ENCODE measurements around the gene NTRK2. TPM values are rescaled to one million over a fixed set of nuclear protein-coding genes. Genes with fewer than 3 reads are reported as not detected.

The NTRK2 gene
- total RNA-seq, 1 donor from 2014 or later: 65.0 TPM

DNA sequence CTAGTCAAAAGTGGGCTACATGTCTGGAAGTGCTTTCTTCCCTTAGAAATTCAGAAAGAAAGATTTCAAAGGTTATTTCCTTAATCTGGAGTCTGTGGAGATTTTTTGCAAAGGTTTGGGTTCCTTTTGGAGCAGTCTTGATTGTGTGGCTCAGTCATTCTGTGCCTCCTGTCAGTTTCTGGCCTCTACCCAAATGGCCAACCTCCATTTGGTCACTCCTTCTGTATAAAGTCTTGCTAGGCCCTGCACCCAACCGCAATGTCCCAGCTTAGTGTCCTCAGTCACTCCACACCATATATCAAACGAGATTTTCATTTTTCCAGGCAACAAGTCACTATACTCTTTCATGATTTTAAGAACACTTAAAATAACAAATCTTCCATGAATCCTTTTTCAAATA, 199.6 kb downstream of the NTRK2 start:
- no peak for DNase-seq (ENCODE audit: low spot score in 2 of 2, unreplicated experiment in 2 of 2)
- H3K27ac Mint-ChIP-seq: no peak overlapping the region
- H3K36me3 Mint-ChIP-seq: peaks cover 11% of the 10 kb centered on the region
- H3K4me1 Mint-ChIP-seq: peaks cover 37% of the 10 kb centered on the region
- no peaks in the 10 kb centered on the region for H3K27me3 Mint-ChIP-seq (ENCODE audit: low read depth)
- TF ChIP-seq, protein P1, sequence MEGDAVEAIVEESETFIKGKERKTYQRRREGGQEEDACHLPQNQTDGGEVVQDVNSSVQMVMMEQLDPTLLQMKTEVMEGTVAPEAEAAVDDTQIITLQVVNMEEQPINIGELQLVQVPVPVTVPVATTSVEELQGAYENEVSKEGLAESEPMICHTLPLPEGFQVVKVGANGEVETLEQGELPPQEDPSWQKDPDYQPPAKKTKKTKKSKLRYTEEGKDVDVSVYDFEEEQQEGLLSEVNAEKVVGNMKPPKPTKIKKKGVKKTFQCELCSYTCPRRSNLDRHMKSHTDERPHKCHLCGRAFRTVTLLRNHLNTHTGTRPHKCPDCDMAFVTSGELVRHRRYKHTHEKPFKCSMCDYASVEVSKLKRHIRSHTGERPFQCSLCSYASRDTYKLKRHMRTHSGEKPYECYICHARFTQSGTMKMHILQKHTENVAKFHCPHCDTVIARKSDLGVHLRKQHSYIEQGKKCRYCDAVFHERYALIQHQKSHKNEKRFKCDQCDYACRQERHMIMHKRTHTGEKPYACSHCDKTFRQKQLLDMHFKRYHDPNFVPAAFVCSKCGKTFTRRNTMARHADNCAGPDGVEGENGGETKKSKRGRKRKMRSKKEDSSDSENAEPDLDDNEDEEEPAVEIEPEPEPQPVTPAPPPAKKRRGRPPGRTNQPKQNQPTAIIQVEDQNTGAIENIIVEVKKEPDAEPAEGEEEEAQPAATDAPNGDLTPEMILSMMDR (IDR thresholded peaks at IDR 0.05; ENCODE audit: unreplicated experiment): no peak
- peaks cover 11% of the 10 kb centered on the region for H3K9me3 Mint-ChIP-seq
- H3K4me3 Mint-ChIP-seq: no peak overlapping the region

DNA sequence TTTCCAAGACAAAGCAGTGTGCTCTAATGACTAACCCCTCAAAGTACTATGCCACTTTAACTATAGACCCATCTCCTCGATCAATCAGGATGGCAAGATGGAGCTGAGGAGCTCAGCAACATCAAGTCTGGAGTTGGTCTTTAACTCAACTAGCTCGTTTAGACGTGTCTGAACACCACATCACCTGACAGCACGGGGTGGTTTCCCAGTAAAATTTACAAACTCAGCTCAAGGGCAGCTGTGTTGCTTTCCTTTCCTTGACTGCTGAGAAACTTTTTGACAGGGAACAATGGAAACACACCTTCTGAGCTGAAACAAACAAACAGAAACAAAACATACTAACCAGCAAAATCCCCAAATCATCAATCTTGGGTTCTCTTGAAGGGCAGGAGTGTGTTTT, 202.5 kb downstream of the NTRK2 start:
- H3K27me3 Mint-ChIP-seq (ENCODE audit: low read depth): no peaks in the 10 kb centered on the region
- peaks cover 11% of the 10 kb centered on the region for H3K36me3 Mint-ChIP-seq
- TF ChIP-seq, protein P1 (IDR thresholded peaks at IDR 0.05; ENCODE audit: unreplicated experiment): no peak
- peaks cover 11% of the 10 kb centered on the region for H3K9me3 Mint-ChIP-seq
- H3K4me3 Mint-ChIP-seq: no peak overlapping the region
- H3K4me1 Mint-ChIP-seq: peaks cover 38% of the 10 kb centered on the region
- H3K27ac Mint-ChIP-seq: no peak overlapping the region
- DNase-seq (ENCODE audit: low spot score in 2 of 2, unreplicated experiment in 2 of 2): no peak

DNA sequence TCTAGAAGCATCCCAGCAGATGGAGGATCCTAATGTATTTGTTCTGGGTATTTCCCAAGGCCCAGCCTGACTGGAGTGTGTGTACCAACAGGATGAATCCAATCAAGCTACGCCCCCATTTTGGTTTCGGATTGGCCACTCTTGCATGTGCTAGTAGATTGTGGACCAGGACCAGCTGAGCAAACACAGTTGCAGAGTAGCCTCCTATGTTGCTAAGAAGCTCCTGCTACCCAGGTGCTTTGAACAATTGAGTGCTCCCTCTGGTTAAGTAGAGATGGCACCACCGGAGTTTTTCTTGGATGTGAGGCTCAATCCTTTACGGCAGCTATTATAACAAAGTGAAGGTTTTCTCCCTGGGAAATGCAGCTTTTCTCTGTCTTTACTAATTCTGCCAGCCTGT, 204.5 kb downstream of the NTRK2 start:
- DNase-seq (ENCODE audit: low spot score in 2 of 2, unreplicated experiment in 2 of 2): no peak
- Mint-ChIP-seq H3K4me1 (peaks cover 30% of the 10 kb centered on the region), H3K36me3 (peaks cover 2% of the 10 kb centered on the region), H3K27ac (peak overlapping the region; percentile 82), H3K27me3 (ENCODE audit: low read depth) (no peaks in the 10 kb centered on the region), H3K9me3 (peaks cover 3% of the 10 kb centered on the region), H3K4me3 (no peak overlapping the region)
- TF ChIP-seq, protein P1 (IDR thresholded peaks at IDR 0.05; ENCODE audit: unreplicated experiment): no peak

DNA sequence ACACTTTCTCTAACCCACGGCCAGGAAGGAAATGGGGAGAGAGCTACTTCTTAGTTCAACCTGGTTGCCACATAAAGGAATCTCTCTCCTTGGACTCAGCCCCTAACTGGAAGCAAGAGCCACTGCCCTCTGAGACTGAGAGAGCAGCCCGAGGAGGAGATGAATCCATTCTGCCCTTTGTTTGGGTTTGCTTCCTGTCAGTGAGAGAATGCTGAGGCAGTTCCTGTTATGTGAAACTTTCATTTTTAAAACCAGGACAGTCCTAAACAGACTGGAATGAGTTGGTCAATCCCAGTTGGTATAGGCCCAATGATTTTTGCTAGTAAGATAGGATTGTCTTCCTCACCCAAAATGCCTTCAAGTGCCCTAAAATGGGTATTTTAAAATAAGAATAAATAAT, 205.1 kb downstream of the NTRK2 start:
- Mint-ChIP-seq H3K4me1 (peaks cover 30% of the 10 kb centered on the region), H3K9me3 (peaks cover under 1% of the 10 kb centered on the region), H3K27me3 (ENCODE audit: low read depth) (no peaks in the 10 kb centered on the region), H3K36me3 (no peaks in the 10 kb centered on the region), H3K27ac (peak overlapping the region; percentile 82), H3K4me3 (no peak overlapping the region)
- TF ChIP-seq, protein P1 (IDR thresholded peaks at IDR 0.05; ENCODE audit: unreplicated experiment): no peak
- no peak for DNase-seq (ENCODE audit: low spot score in 2 of 2, unreplicated experiment in 2 of 2)

DNA sequence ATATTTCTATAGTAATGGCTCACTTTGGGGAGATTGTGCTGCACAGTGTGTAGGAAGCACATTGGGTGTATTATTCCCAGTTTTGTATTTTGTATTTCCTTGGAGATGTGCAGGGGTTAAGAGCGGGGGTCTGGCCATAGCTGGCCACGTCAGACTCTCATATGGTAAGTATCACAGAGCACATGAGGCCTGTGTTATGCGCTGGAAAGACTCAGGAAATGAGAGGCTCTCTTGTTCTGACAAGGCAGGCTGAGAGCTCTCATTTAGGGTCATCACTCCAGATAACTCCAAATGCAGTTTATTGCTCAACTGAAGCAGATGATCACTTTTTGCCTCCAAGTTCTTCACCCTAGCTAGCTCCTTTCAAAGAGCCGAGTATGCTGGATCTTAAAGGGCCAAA, 205.7 kb downstream of the NTRK2 start:
- no peak overlapping the region for H3K4me3 Mint-ChIP-seq
- H3K27ac Mint-ChIP-seq: peak overlapping the region; percentile 67
- peaks cover 30% of the 10 kb centered on the region for H3K4me1 Mint-ChIP-seq
- H3K27me3 Mint-ChIP-seq (ENCODE audit: low read depth): no peaks in the 10 kb centered on the region
- no peak for DNase-seq (ENCODE audit: low spot score in 2 of 2, unreplicated experiment in 2 of 2)
- TF ChIP-seq, protein P1 (IDR thresholded peaks at IDR 0.05; ENCODE audit: unreplicated experiment): no peak
- no peaks in the 10 kb centered on the region for H3K9me3 Mint-ChIP-seq
- no peaks in the 10 kb centered on the region for H3K36me3 Mint-ChIP-seq

DNA sequence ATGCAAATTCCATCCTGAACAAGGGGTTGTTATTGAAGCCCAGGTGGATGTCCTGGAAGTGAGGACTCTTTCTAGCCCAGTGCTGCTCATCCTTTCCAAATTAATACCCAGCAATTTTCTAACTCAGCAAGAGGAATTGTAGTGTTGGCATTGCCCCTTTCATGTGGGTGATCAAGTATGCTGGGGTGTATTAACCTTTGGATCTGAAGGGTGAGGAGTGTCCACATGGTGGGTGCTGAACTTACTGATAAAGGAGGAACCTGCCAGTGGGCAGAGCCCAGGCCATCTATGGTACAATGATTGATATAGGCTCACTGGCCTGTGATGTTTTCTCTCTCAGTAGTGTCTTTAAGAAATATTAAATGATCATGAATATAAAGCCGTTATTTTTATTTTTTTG, 210.1 kb downstream of the NTRK2 start:
- H3K36me3 Mint-ChIP-seq: no peaks in the 10 kb centered on the region
- H3K9me3 Mint-ChIP-seq: no peaks in the 10 kb centered on the region
- no peak overlapping the region for H3K27ac Mint-ChIP-seq
- H3K4me1 Mint-ChIP-seq: peaks cover 12% of the 10 kb centered on the region
- no peaks in the 10 kb centered on the region for H3K27me3 Mint-ChIP-seq (ENCODE audit: low read depth)
- TF ChIP-seq, protein P1 (IDR thresholded peaks at IDR 0.05; ENCODE audit: unreplicated experiment): no peak
- H3K4me3 Mint-ChIP-seq: no peak overlapping the region
- DNase-seq (ENCODE audit: low spot score in 2 of 2, unreplicated experiment in 2 of 2): no peak
